Ramos (cell line): ENCODE measurements around the gene GAS5.

ENCODE experiments used
- in situ Hi-C: fragments of 300-500 bp; cut with MboI; formaldehyde crosslinking; loops from one replicate; pipeline ENCODE4 v1.14.3; 2022; ENCODE audit warnings: low sequenced_read_pairs; ENCODE audit not compliant: unreplicated experiment

The GAS5 gene

DNA sequence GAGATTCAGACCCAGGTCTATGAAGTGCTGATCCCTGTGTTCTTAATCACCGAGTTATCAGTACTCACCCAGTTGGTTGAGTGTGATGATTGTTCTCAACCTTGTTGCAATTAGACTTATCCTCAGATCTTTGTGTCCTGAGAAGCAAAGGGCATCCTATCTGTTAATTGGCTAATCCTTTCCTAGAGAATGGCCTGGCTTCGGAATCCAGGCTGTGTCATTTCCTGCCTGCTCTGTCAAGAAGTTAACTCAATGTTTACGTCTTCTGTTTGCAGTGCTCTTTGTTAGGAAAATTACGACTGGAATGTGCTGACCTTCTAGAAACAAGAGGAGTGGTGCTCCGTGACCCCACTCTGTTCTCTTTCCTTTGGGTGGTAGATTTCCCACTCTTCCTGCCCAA lies 14.7 kb downstream of the GAS5 start:
- in situ Hi-C loops = loop anchor here (25.0 kb wide), 1 partner anchor 1159 kb away; the partner anchor contains the start of gene MRPS14

DNA sequence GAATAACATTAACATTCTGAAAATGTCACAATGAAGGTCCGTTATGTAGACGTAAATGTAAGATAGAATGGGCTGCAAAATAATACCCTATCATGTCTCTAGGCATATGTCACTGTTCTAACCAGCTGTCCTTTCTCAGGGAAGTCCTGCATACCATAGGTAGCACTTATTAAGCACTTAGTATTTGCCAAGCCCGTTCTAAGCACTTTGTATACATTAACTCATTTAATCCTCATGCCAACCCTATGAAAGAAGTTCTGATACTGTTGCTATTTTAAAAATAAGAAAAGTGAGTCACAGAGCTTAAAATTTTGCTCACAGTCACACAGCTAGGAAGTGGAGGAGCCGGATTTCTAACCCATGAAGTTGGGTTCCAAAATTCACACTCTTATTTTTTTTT lies 15.7 kb downstream of the GAS5 start:
- in situ Hi-C loops = loop anchor here (25.0 kb wide), 1 partner anchor 1160 kb away; the partner anchor contains the start of gene MRPS14

DNA sequence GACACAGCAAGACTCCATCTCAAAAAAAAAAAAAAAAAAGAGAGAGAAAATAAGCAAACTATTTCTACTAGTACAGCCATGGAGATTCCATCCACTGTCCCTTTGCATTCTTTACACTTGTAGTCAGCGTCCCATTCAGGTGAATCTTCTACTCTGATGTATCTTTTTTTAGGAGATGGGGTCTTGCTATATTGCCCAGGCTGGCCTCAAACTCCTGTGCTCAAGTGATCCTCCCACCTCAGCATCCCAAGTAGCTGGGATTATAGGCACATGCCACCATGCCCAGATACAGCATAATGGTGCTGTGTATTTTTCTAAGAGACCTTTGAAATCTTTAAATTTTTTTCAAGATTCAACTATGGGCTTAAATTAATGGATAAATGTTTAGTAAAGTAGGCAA lies 35.0 kb downstream of the GAS5 start:
- in situ Hi-C loops = no loop called here

- in situ Hi-C loops = no loop called here
These were observed 40.2 kb downstream of the GAS5 start for GRCh38 chr1:173827611-173828010.

- in situ Hi-C loops = loop anchor here (25.0 kb wide), 1 partner anchor 1087 kb away; no protein-coding TSS in a partner anchor
These were observed 43.3 kb downstream of the GAS5 start, which contains the start of the genes CENPL and DARS2 for GRCh38 chr1:173824315-173825081. TSS of gene CENPL (minus strand) at chr1:173824883. CDS start at chr1:173811299, 13,584 bp downstream. TSS of gene DARS2 (plus strand) at chr1:173824673. CDS start at chr1:173825230, 557 bp downstream.

- in situ Hi-C loops = loop anchor here (25.0 kb wide), 1 partner anchor 1087 kb away; no protein-coding TSS in a partner anchor
These were observed 43.9 kb downstream of the GAS5 start for GRCh38 chr1:173823781-173824314.

DNA sequence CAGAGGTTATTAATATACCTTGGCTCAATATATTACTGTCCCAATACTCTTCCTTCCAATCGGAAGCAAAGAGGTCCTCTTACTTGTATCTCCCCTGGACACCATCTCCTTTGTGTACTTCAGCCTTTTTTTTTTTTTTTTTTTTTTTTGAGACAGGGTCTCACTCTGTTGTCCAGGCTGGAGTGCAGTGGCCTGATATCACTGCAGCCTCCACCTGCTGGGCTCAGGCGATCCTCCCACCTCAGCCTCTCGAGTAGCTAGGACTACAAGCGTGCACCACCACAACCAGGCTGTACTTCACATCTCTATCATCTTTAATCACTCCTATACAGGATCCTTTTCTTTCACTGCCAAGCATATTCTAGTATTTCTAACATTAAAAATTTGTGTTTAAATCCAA lies 46.1 kb downstream of the GAS5 start:
- in situ Hi-C loops = loop anchor here (25.0 kb wide), 1 partner anchor 1084 kb away; no protein-coding TSS in a partner anchor

DNA sequence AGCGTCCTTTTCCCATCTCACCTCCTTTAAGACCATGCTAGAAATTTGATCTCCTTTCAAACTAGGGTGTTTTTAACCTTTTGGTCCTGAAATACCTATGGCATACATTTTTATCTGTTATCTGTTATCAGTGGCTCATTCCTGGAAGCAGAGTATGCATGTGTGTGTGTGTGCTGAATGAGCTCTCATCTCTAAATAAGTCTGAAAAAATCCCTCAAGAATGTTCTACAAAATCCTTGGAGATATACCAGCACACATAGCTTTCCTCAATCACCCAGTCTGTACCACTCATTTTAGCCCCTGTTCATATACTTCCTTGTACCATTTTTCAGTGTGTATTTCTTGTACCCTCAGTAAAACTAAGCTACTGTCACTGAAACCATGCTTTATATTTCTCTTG lies 49.3 kb downstream of the GAS5 start:
- in situ Hi-C loops = loop anchor here (10.0 to 25.0 kb wide), 2 partner anchors 384 to 1081 kb away; no protein-coding TSS in a partner anchor
